NCI-H2196 (cell line): ENCODE results near the gene ENPEP.
"Not testable (repeated sequence)": the region's sequence is repeated elsewhere in the genome, so short reads cannot be mapped to it uniquely, and the experiment has no call there.

Experiments used
- DNase-seq: peaks from one replicate; lab custom pipeline; 2025; ENCODE audit not compliant: unreplicated experiment; lab: John Stamatoyannopoulos, UW

The ENPEP gene

GRCh38 chr4:110475881-110476818, at the start of gene ENPEP:
Gene ENPEP, plus strand, starts transcription at chr4:110476155. Its CDS starts 260 bp downstream, at chr4:110476415.
- no peak for DNase-seq

GRCh38 chr4:110431805-110432204, 44.1 kb upstream of the ENPEP start:
- DNase-seq: not testable (repeated sequence)

GRCh38 chr4:110437292-110437691, 38.7 kb upstream of the ENPEP start:
- DNase-seq: not testable (repeated sequence)

GRCh38 chr4:110439209-110439608, 36.7 kb upstream of the ENPEP start:
- DNase-seq: not testable (repeated sequence)

- DNase-seq: no peak
Measured at GRCh38 chr4:110442309-110442708, 33.6 kb upstream of the ENPEP start.

- DNase-seq: no peak
Measured at GRCh38 chr4:110442788-110443187, 33.2 kb upstream of the ENPEP start.

GRCh38 chr4:110449947-110450346, 26.0 kb upstream of the ENPEP start:
- no peak for DNase-seq

GRCh38 chr4:110452546-110452945, 23.4 kb upstream of the ENPEP start:
- no peak for DNase-seq

- no peak for DNase-seq
Measured at GRCh38 chr4:110454441-110454840, 21.5 kb upstream of the ENPEP start.

- DNase-seq: no peak
Measured at GRCh38 chr4:110458494-110459266, 17.3 kb upstream of the ENPEP start.

- DNase-seq: no peak
Measured at GRCh38 chr4:110460074-110460746, 15.7 kb upstream of the ENPEP start.

GRCh38 chr4:110467400-110467799, 8.6 kb upstream of the ENPEP start:
- DNase-seq: no peak

- no peak for DNase-seq
Measured at GRCh38 chr4:110472583-110473329, 3.2 kb upstream of the ENPEP start.

GRCh38 chr4:110474481-110474880, 1.5 kb upstream of the ENPEP start:
- no peak for DNase-seq

GRCh38 chr4:110475080-110475479, 875 bp upstream of the ENPEP start:
- not testable (repeated sequence) for DNase-seq

- no peak for DNase-seq
Measured at GRCh38 chr4:110477836-110478235, 1.9 kb downstream of the ENPEP start.

- no peak for DNase-seq
Measured at GRCh38 chr4:110480031-110480549, 4.1 kb downstream of the ENPEP start.

- DNase-seq: no peak
Measured at GRCh38 chr4:110480746-110481271, 4.9 kb downstream of the ENPEP start.

GRCh38 chr4:110483516-110483915, 7.6 kb downstream of the ENPEP start:
- no peak for DNase-seq

- DNase-seq: no peak
Measured at GRCh38 chr4:110484029-110484428, 8.1 kb downstream of the ENPEP start.
